H1 (cell line): ENCODE data around the gene ATP4A. TPM values are rescaled to one million over a fixed set of nuclear protein-coding genes. Genes with fewer than 3 reads are reported as not detected.

Source experiments
- ATF3 ChIP-seq: IDR thresholded peaks from 2 replicates; pipeline ENCODE4 v1.6.1; 2011; ENCODE audit warnings: low read depth, mild to moderate bottlenecking, low read length; ENCODE audit not compliant: insufficient read depth
- CREB1 ChIP-seq: IDR thresholded peaks from 2 replicates; pipeline ENCODE4 v1.6.1; 2012; ENCODE audit warnings: inconsistent platforms
- EZH2 ChIP-seq: fragments of 200-600 bp; sonication (generic); IDR thresholded peaks from 2 replicates; pipeline ENCODE4 v1.7.1; 2012; ENCODE audit warnings: low read depth, mild to moderate bottlenecking, moderate library complexity, low read length, inconsistent platforms; ENCODE audit not compliant: severe bottlenecking
- SAP30 ChIP-seq: fragments of 300-600 bp; sonication (generic); IDR thresholded peaks from 2 replicates; pipeline ENCODE4 v1.7.1; 2012; ENCODE audit warnings: low read length, moderate library complexity, mild to moderate bottlenecking, inconsistent platforms; ENCODE audit not compliant: insufficient read depth, insufficient replicate concordance
- TEAD4 ChIP-seq: IDR thresholded peaks from 2 replicates; pipeline ENCODE4 v1.6.1; 2012; ENCODE audit warnings: low read depth, low read length, inconsistent platforms, mixed read lengths
- polyA plus RNA-seq, 7 experiments: library from polyadenylated mRNA; depleted of rRNA in 3 of 7; stranded (reverse) in 5 of 7; unstranded in 2 of 7; fragments of >200 nt in 5 of 7; fragments of 200-250 nt in 2 of 7; gene quantifications; 1 replicate in 5 of 7; 2 replicates in 1 of 7; 4 replicates in 1 of 7; pipeline versions ENCODE4 v1.2.1 to v1.2.3, GENCODE V29; 2011 to 2013; ENCODE audit warnings: missing spikeins in 2 of 7, mixed read lengths in 2 of 7
- total RNA-seq: library from RNA; stranded (reverse); fragmentation: NEBNext Ultra II Directional; extraction: Animal tissue kit (Norgen Biotek cat#: 25700); gene quantifications from 2 replicates; pipeline ENCODE4 v1.2.1, GENCODE V29; 2021

The ATP4A gene
- total and polyA plus RNA-seq, 2 of the 8 experiments (the other 6 are each of a cell fraction or from before 2014, with no cell fraction given) = 0.50 to 1.2 TPM

- no peak for TF ChIP-seq EZH2
- no peak for TF ChIP-seq SAP30
- TF ChIP-seq CREB1 = no peak
- TF ChIP-seq TEAD4 = no peak
- no peak for TF ChIP-seq ATF3
Measured at GRCh38 chr19:35502751-35503150, 60.7 kb downstream of the ATP4A start (continued).
